GM12878 (cell line): ENCODE measurements around the gene ABCC11. TPM values are rescaled to one million over a fixed set of nuclear protein-coding genes. Genes with fewer than 3 reads are reported as not detected.
A peak's percentile ranks its signal among the peaks of the same experiment; 100 is the strongest.

Experiments used
- ATAC-seq: fragments of 200-7000 bp; cut with Tn5 transposase; 3 replicates; pipeline ENCODE4 v1.9.1; 2020; ENCODE audit warnings: mild to moderate bottlenecking, moderate library complexity
- BruUV-seq: library from RNA; stranded (reverse); fragments of 400-500 nt; replicated peaks from 2 replicates; lab custom pipeline; 2021; lab: Mats Ljungman, UMichigan
- CTCF ChIA-PET: fragments of 300-600 bp; sonication (Branson Sonifier 250); formaldehyde crosslinking; extraction: SDS; loops from one replicate; lab custom pipeline; 2021; ENCODE audit warnings: inconsistent platforms; lab: Yijun Ruan, JAX
- POLR2A ChIA-PET: fragments of 350-600 bp; formaldehyde crosslinking; extraction: SDS; loops from one replicate; lab custom pipeline; 2021; ENCODE audit warnings: inconsistent platforms; lab: Charles Lee
- RAD21 ChIA-PET: fragments of 300-600 bp; sonication (Branson Sonifier 250); formaldehyde crosslinking; loops from one replicate; lab custom pipeline; 2023; ENCODE audit warnings: antibody characterized with exemption; ENCODE audit not compliant: unreplicated experiment; lab: Charles Lee
- SMC1A ChIA-PET: fragments of 300-600 bp; sonication (Branson Sonifier 250); formaldehyde crosslinking; loops from one replicate; lab custom pipeline; 2023; ENCODE audit not compliant: unreplicated experiment, uncharacterized antibody; lab: Charles Lee
- DNase-seq: peaks from one replicate; pipeline ENCODE4 v3.0.0-alpha.2; 2011; ENCODE audit warnings: low read depth, low spot score
- FAIRE-seq: peaks from 3 replicates; lab custom pipeline; 2011; peaks lifted over from hg19 to GRCh38; lab: Jason Lieb, UNC
- H2AFZ ChIP-seq: 2 replicates; pipeline ENCODE4 v1.6.0; 2011; ENCODE audit warnings: low read depth, low read length, control low read depth; ENCODE audit not compliant: control insufficient read depth
- H3K27ac ChIP-seq: 2 replicates; pipeline ENCODE4 v1.5.1; 2011; ENCODE audit warnings: control low read depth; ENCODE audit not compliant: control insufficient read depth, insufficient read depth
- H3K27me3 ChIP-seq, 2 experiments: replicated peaks in 1 of 2; 2 replicates each; pipeline versions ENCODE4 v1.6.0 to v1.6.1; 2011; ENCODE audit warnings: low read length in 1 of 2; ENCODE audit not compliant: control insufficient read depth in 2 of 2, insufficient read depth in 2 of 2
- H3K36me3 ChIP-seq, 2 experiments: 2 replicates each; pipeline ENCODE4 v1.5.1; 2011; ENCODE audit warnings: low read length in 1 of 2; ENCODE audit not compliant: control insufficient read depth in 2 of 2, insufficient read depth in 2 of 2
- H3K4me1 ChIP-seq: 2 replicates; pipeline ENCODE4 v1.6.1; 2011; ENCODE audit warnings: mild to moderate bottlenecking, low read length, moderate library complexity, mixed read lengths; ENCODE audit not compliant: control insufficient read depth, insufficient read depth
- H3K4me2 ChIP-seq: 2 replicates; pipeline ENCODE4 v1.6.0; 2011; ENCODE audit warnings: control low read depth; ENCODE audit not compliant: control insufficient read depth, insufficient read depth
- H3K4me3 ChIP-seq: fragments of 200-600 bp; sonication (generic); 2 replicates; pipeline ENCODE4 v1.5.1; 2016
- H3K79me2 ChIP-seq: 2 replicates; pipeline ENCODE4 v1.6.0; 2011; ENCODE audit warnings: low read length; ENCODE audit not compliant: control insufficient read depth, insufficient read depth
- H3K9ac ChIP-seq: 2 replicates; pipeline ENCODE4 v1.8.0; 2011; ENCODE audit warnings: low read length, control low read depth, mixed read lengths; ENCODE audit not compliant: control insufficient read depth, insufficient read depth
- H3K9me3 ChIP-seq: replicated peaks from 3 replicates; pipeline ENCODE4 v1.5.1; 2011; ENCODE audit warnings: mild to moderate bottlenecking, low read length; ENCODE audit not compliant: control insufficient read depth, insufficient read depth
- H4K20me1 ChIP-seq: 2 replicates; pipeline ENCODE4 v1.6.0; 2011; ENCODE audit not compliant: control insufficient read depth, insufficient read depth
- BCL11A ChIP-seq: IDR thresholded peaks from 2 replicates; pipeline ENCODE4 v1.6.1; 2011; ENCODE audit warnings: low read depth, low read length
- BHLHE40 ChIP-seq, 2 experiments: fragments of 450-650 bp in 1 of 2; IDR thresholded peaks; 2 replicates each; pipeline ENCODE4 v1.6.1; 2011 to 2017; ENCODE audit warnings: low read depth in 2 of 2, borderline replicate concordance in 1 of 2, improper control_type of control experiment in 1 of 2, low read length in 1 of 2, mild to moderate bottlenecking in 1 of 2
- CHD2 ChIP-seq: IDR thresholded peaks from 2 replicates; pipeline ENCODE4 v1.6.1; 2011; ENCODE audit warnings: low read depth, low read length, improper control_type of control experiment, borderline replicate concordance
- EP300 ChIP-seq, 2 experiments: fragments of 150-350 bp in 1 of 2; IDR thresholded peaks; 2 replicates each; pipeline ENCODE4 v1.6.1; 2011 to 2012; ENCODE audit warnings: low read depth in 2 of 2, low read length in 2 of 2, borderline replicate concordance in 1 of 2, improper control_type of control experiment in 1 of 2, inconsistent platforms in 1 of 2; ENCODE audit not compliant: control insufficient read depth in 1 of 2
- GATAD2B ChIP-seq: fragments of 450-650 bp; conservative IDR thresholded peaks from 2 replicates; pipeline ENCODE4 v1.6.1; 2017; ENCODE audit warnings: low read depth, mild to moderate bottlenecking, moderate library complexity
- IKZF2 ChIP-seq, 2 experiments: fragments of 450-650 bp; IDR thresholded peaks; 2 replicates each; pipeline ENCODE4 v1.6.1; 2017; ENCODE audit warnings: mild to moderate bottlenecking in 2 of 2, moderate library complexity in 2 of 2
- MEF2B ChIP-seq: fragments of 450-650 bp; IDR thresholded peaks from 2 replicates; pipeline ENCODE4 v1.6.1; 2018; ENCODE audit warnings: mild to moderate bottlenecking, moderate library complexity; ENCODE audit not compliant: partially characterized antibody, poor library complexity, severe bottlenecking
- MTA2 ChIP-seq: fragments of 450-650 bp; IDR thresholded peaks from 2 replicates; pipeline ENCODE4 v1.6.1; 2016; ENCODE audit warnings: low read depth, mild to moderate bottlenecking, moderate library complexity
- SMAD5 ChIP-seq: IDR thresholded peaks from 2 replicates; pipeline ENCODE4 v1.6.1; 2016; ENCODE audit warnings: antibody characterized with exemption, low read depth
- WRNIP1 ChIP-seq: IDR thresholded peaks from 2 replicates; pipeline ENCODE4 v1.6.1; 2011; ENCODE audit warnings: low read depth, low read length, improper control_type of control experiment, borderline replicate concordance
- ZNF24 ChIP-seq: fragments of 450-650 bp; IDR thresholded peaks from 2 replicates; pipeline ENCODE4 v1.6.1; 2017; ENCODE audit warnings: antibody characterized with exemption, mild to moderate bottlenecking
- WGBS: methylation state at CpG from one replicate; pipeline ENCODE4 v1.1.6; 2016; ENCODE audit warnings: low lambda C conversion rate; ENCODE audit not compliant: insufficient replicate concordance, insufficient coverage; ENCODE audit errors: missing lambda C conversion rate; 5-methylcytosine and 5-hydroxymethylcytosine counted together
- in situ Hi-C: fragments of 300-500 bp; cut with MboI; formaldehyde crosslinking; loops from 9 replicates; pipeline ENCODE4 v1.14.3; 2018; ENCODE audit warnings: mixed read lengths
- intact Hi-C: fragments of 100-400 bp; cut with micrococcal nuclease; formaldehyde crosslinking; loops from one replicate; pipeline ENCODE4 v1.14.2; 2022; ENCODE audit not compliant: unreplicated experiment
- polyA plus RNA-seq, 11 experiments: library from polyadenylated mRNA; depleted of rRNA in 4 of 11; unstranded in 6 of 11; stranded (reverse) in 5 of 11; fragments of >200 nt; fragmentation: Nextera tagmentation in 4 of 11; fragmentation: Illumina TruSeq in 1 of 11; extraction: Ambion mirVana in 4 of 11; extraction: Trizol in 1 of 11; gene quantifications; 1 replicate in 1 of 11; 2 replicates in 10 of 11; pipeline versions ENCODE4 v1.2.1 to v1.2.3, GENCODE V29; 2011 to 2016; ENCODE audit warnings: inconsistent platforms in 2 of 11, missing spikeins in 2 of 11, low read depth in 1 of 11
- total RNA-seq, 4 experiments: library from RNA; depleted of rRNA in 3 of 4; stranded (reverse); fragments of >200 nt in 3 of 4; fragmentation: Illumina TruSeq in 1 of 4; extraction: Trizol in 1 of 4; gene quantifications; 2 replicates each; pipeline versions ENCODE4 v1.2.1 to v1.2.3, GENCODE V29; 2013 to 2021
- TF ChIP-seq, protein P1 (sequence below): fragments of 450-650 bp; IDR thresholded peaks from 2 replicates; pipeline ENCODE4 v1.6.1; 2016; ENCODE audit warnings: mild to moderate bottlenecking

The ABCC11 gene
- total and polyA plus RNA-seq, 10 of the 15 experiments (the other 5 are each of a cell fraction or from before 2014, with no cell fraction given): 0.04 to 0.20 (median 0.10) TPM; not detected in 6

DNA sequence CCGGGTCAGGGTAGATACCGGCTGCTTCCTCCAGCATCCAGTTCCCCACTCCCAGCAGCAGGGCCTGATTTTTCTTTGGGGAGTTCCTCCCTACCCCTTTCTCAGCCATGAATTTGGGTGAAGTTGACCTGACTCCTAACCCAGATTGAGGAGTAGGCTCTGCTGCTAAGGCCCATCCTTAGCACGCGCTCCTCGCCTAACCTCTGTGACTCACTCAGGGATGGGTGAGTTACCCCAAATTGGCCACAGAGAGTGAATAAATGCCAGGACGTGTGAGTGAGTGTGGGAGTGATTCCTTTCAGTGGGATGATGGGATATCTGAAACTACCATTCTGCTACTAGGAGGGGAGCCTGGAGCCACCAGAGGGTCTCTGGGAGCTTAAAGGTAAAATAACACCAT lies 62.7 kb downstream of the ABCC11 start:
- POLR2A ChIA-PET: no interaction called here
- intact Hi-C loops (no loop called here), in situ Hi-C loops (no loop called here)
- TF ChIP-seq CHD2: no peak
- H3K36me3 ChIP-seq: no peaks in the 10 kb centered on the region
- H3K4me2 ChIP-seq: no peak overlapping the region
- H3K9ac ChIP-seq: no peak overlapping the region
- H3K27ac ChIP-seq: no peak overlapping the region
- RAD21 ChIA-PET: no interaction called here
- ATAC-seq: no peak
- H3K4me1 ChIP-seq: no peaks in the 10 kb centered on the region; the same call in 1 of the 2 replicates
- no peak for DNase-seq
- WGBS: 83% methylated on average over 6 of the region's 6 CpGs
- H3K4me3 ChIP-seq: no peak overlapping the region
- H4K20me1 ChIP-seq: no peaks in the 10 kb centered on the region
- CTCF ChIA-PET: interaction anchor here (2.1 kb wide), 1 partner anchor 17 kb away, joined by 7 read pairs; no protein-coding TSS in a partner anchor
- FAIRE-seq: no peak
- no peaks in the 10 kb centered on the region for H3K27me3 ChIP-seq
- no peak overlapping the region for H2AFZ ChIP-seq
- BruUV-seq: no TSS peak
- H3K9me3 ChIP-seq: no peaks in the 10 kb centered on the region; the same call in 2 of the 3 replicates
- SMC1A ChIA-PET: interaction anchor here (0.6 to 1.4 kb wide), 2 partner anchors 33 to 142 kb away, joined by 3 read pairs; no protein-coding TSS in a partner anchor
- no peaks in the 10 kb centered on the region for H3K79me2 ChIP-seq

DNA sequence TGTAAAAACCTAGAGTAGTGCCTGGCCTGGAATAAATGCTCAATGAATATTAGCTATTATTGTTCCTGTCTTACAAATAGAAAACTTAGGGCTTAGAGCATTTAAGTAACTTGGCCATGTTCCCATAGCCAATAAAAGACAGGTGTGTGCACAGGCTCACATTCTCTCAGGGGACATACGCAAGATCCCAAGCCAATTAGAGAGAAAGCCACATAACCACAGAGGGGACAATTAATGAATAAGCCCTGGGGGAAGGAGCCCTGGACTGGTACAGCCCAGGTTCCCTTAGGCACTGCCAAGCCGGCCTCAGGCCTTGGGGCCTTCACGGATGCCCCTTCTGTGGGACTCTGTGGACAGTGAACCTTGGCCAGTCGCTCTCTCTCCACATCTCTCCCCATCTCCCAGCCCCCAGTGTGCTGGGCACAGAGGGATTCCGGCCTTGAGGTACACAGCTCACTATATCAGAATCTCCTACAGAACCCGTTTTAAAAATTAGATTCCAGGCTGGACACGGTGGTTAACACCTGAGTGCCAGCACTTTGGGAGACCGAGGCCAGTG lies 64.3 kb downstream of the ABCC11 start:
- Histone ChIP-seq H3K79me2 (no peaks in the 10 kb centered on the region), H3K4me1 (no peaks in the 10 kb centered on the region; the same call in 1 of the 2 replicates), H3K27me3 (no peaks in the 10 kb centered on the region; a peak in 1 of 4 replicates), H3K4me2 (no peak overlapping the region), H3K9ac (no peak overlapping the region), H3K27ac (no peak overlapping the region), H3K4me3 (no peak overlapping the region), H2AFZ (no peak overlapping the region), H3K36me3 (no peaks in the 10 kb centered on the region), H3K9me3 (no peaks in the 10 kb centered on the region; the same call in 2 of the 3 replicates), H4K20me1 (no peaks in the 10 kb centered on the region)
- intact Hi-C loops (no loop called here), in situ Hi-C loops (no loop called here)
- FAIRE-seq (no peak), ATAC-seq (peak; percentile 79), DNase-seq (peak; percentile 61)
- no TSS peak for BruUV-seq
- POLR2A ChIA-PET: no interaction called here
- RAD21 ChIA-PET: interaction anchor here (1.7 kb wide), 1 partner anchor 18 kb away, joined by 6 read pairs; no protein-coding TSS in a partner anchor
- CTCF ChIA-PET: interaction anchor here (1.1 to 2.1 kb wide), 3 partner anchors 16 to 65 kb away, joined by 3 to 7 read pairs (median 6); no protein-coding TSS in a partner anchor
- 32% methylated on average over 8 of the region's 8 CpGs for WGBS
- SMC1A ChIA-PET: interaction anchor here (1.3 to 1.6 kb wide), 4 partner anchors 17 to 144 kb away, joined by 3 to 4 read pairs (median 3); no protein-coding TSS in a partner anchor
- TF ChIP-seq MEF2B (peak; percentile 96), BCL11A (peak; percentile 84; the same call in 1 of the 2 replicates), BHLHE40 (IDR thresholded peaks at IDR 0.05; ENCODE audit: borderline replicate concordance in 1 of 2, low read depth in 2 of 2, low read length in 1 of 2) (peak in 1 of 2 experiments; percentile 27; a peak in 1 of 4 replicates), MTA2 (peak; percentile 97), IKZF2 (IDR thresholded peaks at IDR 0.05) (peak; percentile 18 to 48; a peak in 2 of 4 replicates), WRNIP1 (no peak), ZNF24 (peak; percentile 59; the same call in 1 of the 2 replicates), EP300 (IDR thresholded peaks at IDR 0.05; ENCODE audit: borderline replicate concordance in 1 of 2, control insufficient read depth in 1 of 2, low read depth in 2 of 2, low read length in 2 of 2) (peak in 1 of 2 experiments; percentile 25; a peak in 1 of 4 replicates), GATAD2B (peak; percentile 68; the same call in 1 of the 2 replicates), SMAD5 (no peak)
- TF ChIP-seq, protein P1, sequence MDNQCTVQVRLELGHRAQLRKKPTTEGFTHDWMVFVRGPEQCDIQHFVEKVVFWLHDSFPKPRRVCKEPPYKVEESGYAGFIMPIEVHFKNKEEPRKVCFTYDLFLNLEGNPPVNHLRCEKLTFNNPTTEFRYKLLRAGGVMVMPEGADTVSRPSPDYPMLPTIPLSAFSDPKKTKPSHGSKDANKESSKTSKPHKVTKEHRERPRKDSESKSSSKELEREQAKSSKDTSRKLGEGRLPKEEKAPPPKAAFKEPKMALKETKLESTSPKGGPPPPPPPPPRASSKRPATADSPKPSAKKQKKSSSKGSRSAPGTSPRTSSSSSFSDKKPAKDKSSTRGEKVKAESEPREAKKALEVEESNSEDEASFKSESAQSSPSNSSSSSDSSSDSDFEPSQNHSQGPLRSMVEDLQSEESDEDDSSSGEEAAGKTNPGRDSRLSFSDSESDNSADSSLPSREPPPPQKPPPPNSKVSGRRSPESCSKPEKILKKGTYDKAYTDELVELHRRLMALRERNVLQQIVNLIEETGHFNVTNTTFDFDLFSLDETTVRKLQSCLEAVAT: peak; percentile 57; the same call in 1 of the 2 replicates
